ENCODE data around the gene NEMF. TPM values are rescaled to one million over a fixed set of nuclear protein-coding genes. Genes with fewer than 3 reads are reported as not detected.
"Not testable (repeated sequence)": the region's sequence is repeated elsewhere in the genome, so short reads cannot be mapped to it uniquely, and the experiment has no call there.

The NEMF gene
- total RNA-seq, 6 experiments from 2014 or later: 15.3 to 29.9 (median 23.4) TPM

DNA sequence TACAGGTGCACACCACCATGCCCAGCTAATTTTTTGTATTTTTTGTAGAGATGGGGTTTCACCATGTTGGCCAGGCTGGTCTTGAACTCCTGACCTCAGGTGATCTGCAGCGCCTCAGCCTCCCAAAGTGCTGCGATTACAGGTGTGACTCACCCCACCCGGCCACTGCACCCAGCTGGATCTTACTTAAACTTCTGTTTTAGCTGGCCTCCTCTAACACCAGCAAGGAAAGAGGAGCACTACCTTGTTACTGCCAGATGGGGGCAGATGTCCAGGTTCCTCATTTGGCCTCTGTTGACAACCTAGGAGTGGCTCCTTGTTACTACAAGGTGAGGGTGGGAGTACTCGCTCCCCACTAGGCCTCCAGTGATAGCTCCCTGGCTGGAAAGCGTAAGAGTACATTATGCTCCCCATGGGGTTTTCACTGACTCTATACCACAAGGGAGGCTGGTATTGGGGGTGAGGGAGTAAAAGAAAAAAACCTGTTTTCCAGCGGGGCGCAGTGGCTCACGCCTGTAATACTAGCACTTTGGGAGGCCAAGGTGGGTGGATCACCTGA, 27.1 kb upstream of the NEMF start:
- Histone ChIP-seq H3K36me3 (no peaks in the 10 kb centered on the region), H3K27ac (no peak overlapping the region), H3K4me3 (no peak overlapping the region), H3K9me3 (no peaks in the 10 kb centered on the region), H3K27me3 (no peaks in the 10 kb centered on the region), H3K4me1 (peaks cover 0 to 14% (median 2%) of the 10 kb centered on the region in 4 donors)
- DNase-seq (peak in 1 of 3 donors; percentile 53), ATAC-seq (peak; percentile 83 to 86 (median 84))
- WGBS (ENCODE audit: insufficient coverage, low coverage, low lambda C conversion rate, missing lambda C conversion rate): 49% methylated on average over 4 of the region's 8 CpGs
- TF ChIP-seq, protein P1, sequence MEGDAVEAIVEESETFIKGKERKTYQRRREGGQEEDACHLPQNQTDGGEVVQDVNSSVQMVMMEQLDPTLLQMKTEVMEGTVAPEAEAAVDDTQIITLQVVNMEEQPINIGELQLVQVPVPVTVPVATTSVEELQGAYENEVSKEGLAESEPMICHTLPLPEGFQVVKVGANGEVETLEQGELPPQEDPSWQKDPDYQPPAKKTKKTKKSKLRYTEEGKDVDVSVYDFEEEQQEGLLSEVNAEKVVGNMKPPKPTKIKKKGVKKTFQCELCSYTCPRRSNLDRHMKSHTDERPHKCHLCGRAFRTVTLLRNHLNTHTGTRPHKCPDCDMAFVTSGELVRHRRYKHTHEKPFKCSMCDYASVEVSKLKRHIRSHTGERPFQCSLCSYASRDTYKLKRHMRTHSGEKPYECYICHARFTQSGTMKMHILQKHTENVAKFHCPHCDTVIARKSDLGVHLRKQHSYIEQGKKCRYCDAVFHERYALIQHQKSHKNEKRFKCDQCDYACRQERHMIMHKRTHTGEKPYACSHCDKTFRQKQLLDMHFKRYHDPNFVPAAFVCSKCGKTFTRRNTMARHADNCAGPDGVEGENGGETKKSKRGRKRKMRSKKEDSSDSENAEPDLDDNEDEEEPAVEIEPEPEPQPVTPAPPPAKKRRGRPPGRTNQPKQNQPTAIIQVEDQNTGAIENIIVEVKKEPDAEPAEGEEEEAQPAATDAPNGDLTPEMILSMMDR (IDR thresholded peaks at IDR 0.05): peak; percentile 57 to 64 (median 61)
- no peak for TF ChIP-seq POLR2A (IDR thresholded peaks at IDR 0.05)
- intact Hi-C loops (cut with DNase I): no loop called here

DNA sequence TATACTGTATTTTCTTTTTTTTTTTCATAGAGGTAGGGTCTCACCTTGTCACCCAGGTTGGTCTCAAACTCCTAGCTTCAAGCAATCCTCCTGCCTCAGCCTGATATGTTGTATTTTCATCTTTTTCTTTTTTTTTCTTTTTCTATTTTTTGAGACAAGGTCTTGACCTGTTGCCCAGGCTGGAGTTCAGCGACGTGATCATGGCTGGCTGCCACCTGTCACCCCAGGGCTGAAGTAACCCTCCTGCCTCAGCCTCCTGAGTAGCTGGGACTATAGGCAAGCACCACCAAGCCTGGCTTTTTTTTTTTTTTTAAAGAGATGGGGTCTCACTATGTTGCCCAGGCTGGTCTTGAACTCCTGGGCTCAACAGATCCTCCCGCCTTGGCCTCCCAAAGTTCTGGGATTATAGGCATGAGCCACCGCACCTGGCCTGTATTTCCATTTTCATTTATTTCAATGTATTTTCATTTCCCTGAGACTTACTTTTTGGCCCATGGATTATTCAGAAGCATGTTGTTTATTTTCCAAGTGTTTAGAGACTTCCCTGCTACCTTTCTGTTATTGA, 24.1 kb upstream of the NEMF start:
- H3K4me3 ChIP-seq: no peak overlapping the region
- no peaks in the 10 kb centered on the region for H3K27me3 ChIP-seq
- H3K27ac ChIP-seq: no peak overlapping the region
- no peaks in the 10 kb centered on the region for H3K36me3 ChIP-seq
- no peak for TF ChIP-seq POLR2A (IDR thresholded peaks at IDR 0.05)
- TF ChIP-seq, protein P1 (IDR thresholded peaks at IDR 0.05): no peak
- 53% methylated on average over 4 of the region's 4 CpGs for WGBS (ENCODE audit: insufficient coverage, low coverage, low lambda C conversion rate, missing lambda C conversion rate)
- H3K9me3 ChIP-seq: no peaks in the 10 kb centered on the region
- peak; percentile 61 to 66 (median 61) for DNase-seq
- intact Hi-C loops (cut with DNase I): no loop called here
- peaks cover 0 to 14% (median 2%) of the 10 kb centered on the region in 4 donors for H3K4me1 ChIP-seq
- peak; percentile 70 to 77 (median 76) for ATAC-seq

DNA sequence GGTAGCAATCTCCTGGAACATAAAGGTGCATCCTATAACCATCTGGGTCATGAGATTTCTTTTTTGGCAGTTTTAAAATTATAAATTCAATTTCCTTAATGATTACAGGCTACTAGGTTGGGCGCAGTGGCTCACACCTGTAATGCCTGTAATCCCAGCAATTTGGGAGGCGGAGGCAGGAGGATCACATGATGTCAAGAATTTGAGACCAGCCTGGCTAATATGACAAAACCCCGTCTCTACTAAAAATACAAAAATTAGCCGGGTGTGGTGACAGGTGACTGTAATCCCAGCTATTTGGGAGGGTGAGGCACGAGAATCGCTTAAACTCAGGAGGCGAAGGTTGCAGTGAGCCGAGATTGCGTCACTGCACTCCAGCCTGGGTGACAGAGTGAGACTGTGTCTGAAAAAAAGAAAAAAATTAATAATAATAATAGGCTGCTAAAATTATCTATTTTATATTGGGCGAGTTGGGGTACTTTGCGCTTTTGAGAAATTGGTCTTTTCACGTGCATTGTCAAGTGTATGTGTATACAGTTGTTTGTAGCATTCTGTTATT, 23.1 kb upstream of the NEMF start:
- Histone ChIP-seq H3K27me3 (no peaks in the 10 kb centered on the region), H3K36me3 (no peaks in the 10 kb centered on the region), H3K9me3 (no peaks in the 10 kb centered on the region), H3K27ac (no peak overlapping the region), H3K4me1 (peaks cover 0 to 14% (median 2%) of the 10 kb centered on the region in 4 donors), H3K4me3 (peak overlapping the region in 1 of 3 donors; percentile 10)
- no peak for TF ChIP-seq POLR2A (IDR thresholded peaks at IDR 0.05)
- TF ChIP-seq, protein P1 (IDR thresholded peaks at IDR 0.05): no peak
- ATAC-seq (peak; percentile 41 to 73 (median 60)), DNase-seq (peak in 1 of 3 donors; percentile 62)
- intact Hi-C loops (cut with DNase I): no loop called here
- WGBS (ENCODE audit: insufficient coverage, low coverage, low lambda C conversion rate, missing lambda C conversion rate): 33% methylated on average over 12 of the region's 12 CpGs

DNA sequence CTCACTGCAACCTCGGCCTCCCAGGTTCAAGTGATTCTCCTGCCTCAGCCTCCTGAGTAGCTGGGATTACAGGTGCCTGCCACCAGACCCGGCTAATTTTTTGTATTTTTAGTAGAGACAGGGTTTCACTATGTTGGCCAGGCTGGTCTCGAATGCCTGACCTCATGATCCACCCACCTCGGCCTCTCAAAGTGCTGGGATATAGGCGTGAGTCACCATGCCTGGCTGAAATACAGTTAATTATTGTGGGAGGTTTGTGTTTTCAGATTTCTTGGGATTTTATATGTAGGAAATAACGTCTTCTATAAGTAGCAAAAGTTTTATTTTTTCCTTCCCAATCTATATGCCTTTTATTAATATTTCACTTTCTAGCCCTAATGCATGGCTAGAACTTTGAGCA, 21.0 kb upstream of the NEMF start:
- peaks cover 0 to 14% (median 2%) of the 10 kb centered on the region in 4 donors for H3K4me1 ChIP-seq
- intact Hi-C loops (cut with DNase I); H3K9me3 ChIP-seq; DNase-seq; H3K27me3 ChIP-seq; H3K36me3 ChIP-seq; H3K4me3 ChIP-seq; ATAC-seq; H3K27ac ChIP-seq: not testable (repeated sequence)
- 79% methylated on average over 6 of the region's 6 CpGs for WGBS (ENCODE audit: insufficient coverage, low coverage, low lambda C conversion rate, missing lambda C conversion rate)

DNA sequence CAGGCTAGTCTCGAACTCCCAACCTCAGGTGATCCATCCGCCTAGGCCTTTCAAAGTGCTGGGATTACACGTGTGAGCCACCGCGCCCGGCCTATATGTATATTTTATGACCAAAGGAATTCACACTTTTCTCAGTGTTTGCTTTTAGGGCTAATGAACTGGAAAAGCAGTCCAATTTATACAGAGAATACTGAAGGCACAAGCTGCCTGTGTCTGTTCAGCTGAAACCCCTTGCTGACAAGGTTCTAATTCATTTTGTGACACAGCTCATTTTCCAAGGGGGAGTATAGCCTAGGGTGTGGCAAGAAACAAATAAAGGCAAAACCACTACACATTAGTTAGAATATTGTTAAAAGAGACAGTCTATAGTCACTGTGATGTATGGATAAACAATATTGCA, 18.3 kb upstream of the NEMF start:
- 96% methylated on average over 5 of the region's 6 CpGs for WGBS (ENCODE audit: insufficient coverage, low coverage, low lambda C conversion rate, missing lambda C conversion rate)
- H3K27me3 ChIP-seq: no peaks in the 10 kb centered on the region
- H3K36me3 ChIP-seq: no peaks in the 10 kb centered on the region
- H3K4me3 ChIP-seq: no peak overlapping the region
- intact Hi-C loops (cut with DNase I): no loop called here
- TF ChIP-seq, protein P1 (IDR thresholded peaks at IDR 0.05): no peak
- no peak for TF ChIP-seq POLR2A (IDR thresholded peaks at IDR 0.05)
- DNase-seq (no peak), ATAC-seq (no peak)
- no peak overlapping the region for H3K27ac ChIP-seq
- no peaks in the 10 kb centered on the region for H3K9me3 ChIP-seq
- H3K4me1 ChIP-seq: peaks cover 0 to 6% (median 0%) of the 10 kb centered on the region in 4 donors

Data from right lobe of liver (tissue), 6 donors.